Liver (tissue), 3 donors: Measurements from ENCODE around the gene SIGLEC7.

ENCODE experiments used
- CTCF ChIP-seq: fragments of 150-350 bp; IDR thresholded peaks from 2 replicates; pipeline ENCODE4 v1.5.1; 2017; ENCODE audit warnings: improper control_type of control experiment, low read depth, low read length; ENCODE audit not compliant: missing input control
- REST ChIP-seq: IDR thresholded peaks from 2 replicates; pipeline ENCODE4 v1.6.1; 2016; ENCODE audit warnings: antibody characterized with exemption, mild to moderate bottlenecking
- SP1 ChIP-seq: IDR thresholded peaks from 2 replicates; pipeline ENCODE4 v1.6.1; 2018; ENCODE audit warnings: antibody characterized with exemption, mild to moderate bottlenecking
- donor health status: healthy.
- donor health status: healthy.

DNA sequence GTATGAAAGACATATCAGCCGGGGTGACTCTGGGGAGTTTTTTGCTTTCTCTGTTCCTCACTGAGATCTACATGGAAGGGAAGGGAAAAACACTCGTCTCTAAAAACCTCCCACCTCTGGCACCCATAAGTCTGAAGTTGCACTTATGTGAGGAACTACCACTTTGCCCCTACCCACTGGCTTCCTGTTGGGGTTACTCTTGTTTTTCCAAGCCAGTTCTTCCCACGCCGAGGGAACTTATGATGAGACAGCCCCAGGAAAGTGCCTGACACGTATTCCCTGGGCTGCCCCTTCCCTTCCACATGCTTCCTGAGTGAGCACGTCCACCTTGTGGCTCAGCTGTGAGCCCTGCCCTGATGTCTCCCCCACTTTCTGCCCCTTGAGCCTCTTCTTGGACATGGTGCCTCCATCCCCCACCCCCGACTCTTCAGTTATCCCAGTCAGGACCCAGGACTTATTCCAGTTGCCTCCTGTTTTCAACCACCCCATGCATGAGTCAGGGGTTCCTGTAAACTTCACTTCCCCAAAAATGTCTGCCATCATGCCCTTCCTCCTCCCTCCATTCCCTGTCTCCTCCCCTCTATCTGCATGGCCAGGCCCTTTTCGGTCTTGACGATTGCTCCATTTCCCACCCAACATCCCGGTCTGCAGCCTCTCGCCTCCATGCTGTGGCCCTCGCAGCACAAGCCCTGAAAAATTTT lies 5.1 kb upstream of the SIGLEC7 start:
- TF ChIP-seq CTCF (no peak), SP1 (no peak), REST (no peak)
